Left ventricle myocardium inferior (tissue), 1 donor: ENCODE measurements around the gene NHP2. TPM values are rescaled to one million over a fixed set of nuclear protein-coding genes. Genes with fewer than 3 reads are reported as not detected.

Source experiments
- DNase-seq: peaks from one replicate; pipeline ENCODE4 v3.0.0-alpha.2; 2020
- H3K27ac ChIP-seq: fragments of 200-600 bp; replicated peaks from 2 replicates; pipeline ENCODE4 v1.8.0; 2021
- H3K27me3 ChIP-seq: fragments of 200-600 bp; 2 replicates; pipeline ENCODE4 v1.8.0; 2021; ENCODE audit warnings: low read depth
- H3K36me3 ChIP-seq: fragments of 200-600 bp; 2 replicates; pipeline ENCODE4 v1.8.0; 2021
- H3K4me1 ChIP-seq: fragments of 200-600 bp; 2 replicates; pipeline ENCODE4 v1.8.0; 2021
- H3K4me3 ChIP-seq: fragments of 200-600 bp; 2 replicates; pipeline ENCODE4 v1.8.0; 2021; ENCODE audit warnings: mild to moderate bottlenecking, moderate library complexity
- H3K9me3 ChIP-seq: fragments of 200-600 bp; replicated peaks from 2 replicates; pipeline ENCODE4 v1.8.0; 2021
- intact Hi-C: fragments of 100-400 bp; cut with micrococcal nuclease; formaldehyde crosslinking; loops from one replicate; pipeline ENCODE4 v1.11.0; 2022
- long read RNA-seq: library from polyadenylated mRNA; unstranded; transcript quantifications from one replicate; pipeline ENCODE4 v2.0.0, GENCODE V29; 2021
- total RNA-seq: library from RNA; stranded (reverse); fragmentation: NEBNext Ultra II Directional; extraction: Animal tissue kit (Norgen Biotek cat#: 25700); gene quantifications from one replicate; pipeline ENCODE4 v1.2.1, GENCODE V29; 2021
- TF ChIP-seq, protein P1 (sequence below): fragments of 200-600 bp; IDR thresholded peaks from 2 replicates; pipeline ENCODE4 v1.8.0; 2021; ENCODE audit warnings: antibody characterized with exemption, mild to moderate bottlenecking, borderline replicate concordance
- donor health status: DM: no; HTN: yes; CAD: no; lungs with severe emphysema.

Gene NHP2
- 78.1 TPM for total RNA-seq
- long read RNA-seq, transcript NHP2-201 (4 exons, 865 nt): major isoform, 69 of 73 reads
- long read RNA-seq, partial matches to known transcripts: 1 of 73 reads
- long read RNA-seq, other reads (novel, unspliced or antisense): 0 of 73 reads

DNA sequence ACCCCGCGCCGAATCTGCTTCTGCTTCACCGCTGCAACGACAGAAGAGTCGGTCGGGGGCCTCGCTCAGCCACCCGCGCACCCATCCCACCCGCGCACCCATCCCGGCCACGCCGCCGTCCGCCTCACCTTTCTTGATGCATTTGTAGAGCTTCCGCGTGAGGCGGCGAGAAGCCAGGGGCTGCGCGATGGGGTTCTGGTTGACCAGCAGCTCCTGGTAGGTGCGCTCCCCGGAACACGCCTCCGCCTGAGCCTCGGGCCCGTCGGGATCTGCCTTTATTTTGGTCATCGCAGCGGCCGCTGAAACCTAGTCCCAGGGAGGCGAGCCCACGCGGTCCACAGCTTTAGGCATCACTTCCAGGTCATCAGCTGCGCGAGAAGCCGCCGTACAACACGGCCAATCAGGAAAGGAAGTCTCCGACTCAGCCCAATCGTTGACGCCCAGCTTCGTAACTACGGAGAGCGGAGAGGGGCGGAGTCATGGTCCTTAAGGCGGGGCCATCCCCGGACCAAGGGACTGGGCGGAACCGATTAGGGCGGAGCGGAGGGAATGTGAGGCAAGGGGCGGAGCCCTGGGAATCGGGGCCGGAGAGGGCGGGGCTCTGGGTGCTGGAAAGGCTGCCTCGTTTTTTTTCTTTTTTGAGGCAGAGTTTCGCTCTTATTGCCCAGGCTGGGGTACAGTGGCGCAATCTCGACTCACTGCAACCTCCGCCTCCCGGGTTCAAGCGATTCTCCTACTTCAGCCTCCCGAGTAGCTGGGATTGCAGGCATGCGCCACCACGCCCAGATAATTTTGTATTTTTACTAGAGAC lies at the start of gene NHP2:
Gene NHP2 (minus strand): TSS at position 356 of the 811 bp plus-strand sequence. CDS start 68 bp downstream, at position 288.
- no peaks in the 10 kb centered on the region for H3K9me3 ChIP-seq
- H3K27ac ChIP-seq: peak within 1 kb of the TSS; percentile 82
- TF ChIP-seq, protein P1, sequence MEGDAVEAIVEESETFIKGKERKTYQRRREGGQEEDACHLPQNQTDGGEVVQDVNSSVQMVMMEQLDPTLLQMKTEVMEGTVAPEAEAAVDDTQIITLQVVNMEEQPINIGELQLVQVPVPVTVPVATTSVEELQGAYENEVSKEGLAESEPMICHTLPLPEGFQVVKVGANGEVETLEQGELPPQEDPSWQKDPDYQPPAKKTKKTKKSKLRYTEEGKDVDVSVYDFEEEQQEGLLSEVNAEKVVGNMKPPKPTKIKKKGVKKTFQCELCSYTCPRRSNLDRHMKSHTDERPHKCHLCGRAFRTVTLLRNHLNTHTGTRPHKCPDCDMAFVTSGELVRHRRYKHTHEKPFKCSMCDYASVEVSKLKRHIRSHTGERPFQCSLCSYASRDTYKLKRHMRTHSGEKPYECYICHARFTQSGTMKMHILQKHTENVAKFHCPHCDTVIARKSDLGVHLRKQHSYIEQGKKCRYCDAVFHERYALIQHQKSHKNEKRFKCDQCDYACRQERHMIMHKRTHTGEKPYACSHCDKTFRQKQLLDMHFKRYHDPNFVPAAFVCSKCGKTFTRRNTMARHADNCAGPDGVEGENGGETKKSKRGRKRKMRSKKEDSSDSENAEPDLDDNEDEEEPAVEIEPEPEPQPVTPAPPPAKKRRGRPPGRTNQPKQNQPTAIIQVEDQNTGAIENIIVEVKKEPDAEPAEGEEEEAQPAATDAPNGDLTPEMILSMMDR: no peak
- no peaks in the 10 kb centered on the region for H3K27me3 ChIP-seq
- intact Hi-C loops: no loop called here
- H3K4me1 ChIP-seq: peaks cover 34% of the 10 kb centered on the region
- H3K36me3 ChIP-seq: peaks cover 25% of the 10 kb centered on the region
- peak within 1 kb of the TSS; percentile 99 for H3K4me3 ChIP-seq
- peak; percentile 98 for DNase-seq

DNA sequence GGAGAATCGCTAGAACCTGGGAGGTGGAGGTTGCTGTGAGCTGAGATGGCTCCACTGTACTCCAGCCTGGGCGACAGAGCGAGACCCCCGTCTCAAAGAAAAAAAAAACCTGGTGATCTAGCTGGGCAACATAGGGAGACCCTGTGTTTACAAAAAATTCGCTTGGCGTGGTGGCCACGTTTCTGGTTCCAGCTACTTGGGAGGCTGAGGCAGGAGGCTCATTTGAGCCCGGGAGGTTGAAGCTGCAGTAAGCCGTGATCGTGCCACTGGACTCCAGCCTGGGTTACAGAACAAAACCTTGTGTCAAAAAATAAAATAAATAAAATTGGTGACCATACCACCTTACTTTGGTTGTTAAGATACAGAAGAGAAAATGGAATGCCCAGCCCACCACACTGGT lies 48.9 kb upstream of the NHP2 start:
- TF ChIP-seq, protein P1: no peak
- Histone ChIP-seq H3K4me1 (peaks cover 35% of the 10 kb centered on the region), H3K9me3 (no peaks in the 10 kb centered on the region), H3K36me3 (peaks cover 14% of the 10 kb centered on the region), H3K27me3 (no peaks in the 10 kb centered on the region), H3K27ac (no peak overlapping the region), H3K4me3 (no peak overlapping the region)
- intact Hi-C loops: no loop called here
- DNase-seq: no peak

DNA sequence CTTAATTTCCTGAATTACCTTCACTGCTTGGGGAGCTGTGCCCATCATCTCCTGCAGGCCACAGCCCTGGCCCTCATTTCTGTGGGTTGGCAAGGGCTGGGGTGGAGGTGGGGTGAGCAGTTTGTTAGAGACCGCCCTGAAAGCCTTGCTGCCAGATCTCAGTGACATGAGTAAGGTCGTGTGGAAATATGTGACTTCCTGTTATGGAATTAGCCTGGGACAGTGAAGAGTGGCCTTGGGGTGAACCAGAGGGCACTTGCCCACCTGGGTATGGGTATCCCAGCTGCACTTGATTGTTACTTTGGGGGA lies 48.2 kb upstream of the NHP2 start:
- Histone ChIP-seq H3K27me3 (no peaks in the 10 kb centered on the region), H3K36me3 (peaks cover 7% of the 10 kb centered on the region), H3K9me3 (no peaks in the 10 kb centered on the region), H3K4me1 (peaks cover 29% of the 10 kb centered on the region), H3K27ac (no peak overlapping the region), H3K4me3 (no peak overlapping the region)
- no peak for DNase-seq
- intact Hi-C loops: no loop called here
- TF ChIP-seq, protein P1: no peak

DNA sequence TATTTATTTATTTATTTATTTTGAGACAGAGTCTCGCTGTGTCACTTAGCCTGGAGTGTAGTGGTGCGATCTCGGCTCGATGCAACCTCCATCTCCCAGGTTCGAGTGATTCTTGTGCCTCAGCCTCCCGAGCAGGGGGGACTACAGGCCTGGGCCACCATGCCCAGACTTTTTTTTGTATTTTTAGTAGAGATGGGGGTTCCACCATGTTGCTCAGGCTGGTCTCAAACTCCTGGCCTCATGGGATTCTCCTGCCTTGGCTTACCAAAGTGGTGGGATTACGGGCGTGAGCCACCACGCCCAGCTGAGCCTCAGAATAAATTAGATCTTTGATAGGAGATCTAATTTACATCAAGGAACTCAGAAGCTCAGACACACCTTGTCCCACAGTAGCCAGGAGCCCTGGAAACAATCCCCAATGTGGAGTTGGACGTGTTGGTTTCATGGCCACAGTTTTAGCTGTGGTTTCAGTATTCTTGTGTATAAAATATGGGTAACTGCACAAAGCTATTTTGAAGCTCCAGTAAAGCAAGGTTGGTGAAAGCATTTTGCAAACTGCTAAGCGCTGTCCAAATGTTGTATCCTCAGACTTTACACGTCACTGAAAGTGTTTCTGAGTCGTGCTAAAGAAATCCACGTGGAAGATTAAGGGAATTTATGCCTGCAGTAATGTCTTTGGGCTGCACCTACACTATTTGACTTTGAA lies 47.7 kb upstream of the NHP2 start:
- Histone ChIP-seq H3K27me3 (no peaks in the 10 kb centered on the region), H3K4me1 (peaks cover 23% of the 10 kb centered on the region), H3K9me3 (no peaks in the 10 kb centered on the region), H3K4me3 (no peak overlapping the region), H3K36me3 (peaks cover 2% of the 10 kb centered on the region), H3K27ac (no peak overlapping the region)
- intact Hi-C loops: no loop called here
- TF ChIP-seq, protein P1: no peak
- DNase-seq: no peak

DNA sequence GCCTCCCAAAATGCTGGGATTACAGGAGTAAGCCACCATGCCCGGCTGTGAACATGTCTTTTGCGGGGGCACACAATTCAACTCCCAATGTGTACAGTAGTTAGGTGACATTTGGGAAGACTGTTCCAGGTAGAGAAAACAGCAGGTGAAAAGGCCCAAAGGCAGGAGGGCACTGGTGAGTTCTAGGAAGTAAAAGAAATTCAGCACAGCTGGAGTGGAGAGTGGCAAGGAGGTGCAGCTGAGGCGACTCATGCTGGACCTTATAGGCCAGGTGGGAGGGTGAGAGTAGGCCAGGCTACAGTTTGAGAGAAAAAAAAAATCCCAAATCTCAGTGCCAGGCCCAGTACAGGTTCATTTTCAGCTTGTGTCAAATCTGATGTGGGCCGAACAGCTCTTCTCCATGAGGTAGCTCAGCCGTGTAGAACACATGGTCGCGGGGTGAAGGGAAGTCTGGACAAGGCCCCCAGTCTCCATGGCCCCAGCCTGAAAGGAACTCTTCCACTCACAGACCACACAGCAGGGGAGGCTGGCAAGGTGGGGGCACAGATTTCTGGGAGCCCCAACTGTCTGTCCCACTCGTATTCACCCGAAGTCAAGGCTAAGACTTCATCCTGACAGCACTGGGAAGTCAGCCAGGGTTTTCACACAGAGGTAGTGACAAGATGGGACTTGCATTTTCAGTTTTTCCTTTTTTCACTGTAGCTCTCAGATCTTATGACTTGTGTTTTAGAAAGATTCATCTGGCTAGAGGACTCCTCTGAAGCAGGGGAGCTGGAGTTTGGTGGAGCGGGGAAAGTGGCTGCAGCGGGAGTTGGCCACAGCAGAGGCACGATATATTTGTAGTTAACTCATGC lies 46.1 kb upstream of the NHP2 start:
- Histone ChIP-seq H3K4me3 (no peak overlapping the region), H3K36me3 (no peaks in the 10 kb centered on the region), H3K27ac (no peak overlapping the region), H3K27me3 (peaks cover 1% of the 10 kb centered on the region), H3K9me3 (no peaks in the 10 kb centered on the region), H3K4me1 (peaks cover 10% of the 10 kb centered on the region)
- TF ChIP-seq, protein P1: no peak
- no peak for DNase-seq
- intact Hi-C loops: no loop called here
